Measurements from ENCODE around the gene ENTREP1. TPM values are rescaled to one million over a fixed set of nuclear protein-coding genes. Genes with fewer than 3 reads are reported as not detected.

The ENTREP1 gene
- total RNA-seq, 2 experiments from 2014 or later: 0.08 to 0.14 TPM

DNA sequence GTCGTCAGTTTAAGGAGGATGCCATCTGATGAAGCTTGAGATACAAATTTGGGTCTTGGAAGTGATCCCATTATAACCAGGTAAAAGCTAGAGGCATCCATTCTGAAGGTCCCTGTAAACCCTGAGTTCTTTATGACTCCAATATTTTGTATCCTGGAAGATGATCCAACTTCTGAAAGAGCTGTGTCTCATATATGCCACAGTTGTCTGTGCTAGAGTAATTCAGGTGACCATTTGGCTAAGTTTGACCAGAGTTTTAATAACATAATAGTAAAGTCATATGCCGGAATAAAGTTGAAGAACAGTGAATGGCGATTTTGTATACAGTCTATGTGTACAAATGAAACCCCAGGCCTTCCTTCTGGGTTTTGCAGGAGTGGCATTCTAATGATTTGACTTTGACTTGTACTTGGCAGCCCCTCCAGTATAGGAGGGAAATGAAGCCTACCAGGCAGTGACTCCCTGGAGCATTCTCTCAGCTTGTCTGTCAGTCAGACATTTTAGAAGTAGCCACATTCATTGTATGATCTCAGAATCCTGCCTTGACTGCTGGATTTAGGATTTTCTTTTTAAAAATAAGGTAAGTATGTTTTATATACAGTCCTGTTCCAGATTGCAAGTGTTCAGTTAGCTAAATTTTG is 39.6 kb downstream of the ENTREP1 start:
- no peaks in the 10 kb centered on the region for H3K36me3 ChIP-seq (ENCODE audit: insufficient read depth, low read length)
- H3K4me1 ChIP-seq (ENCODE audit: insufficient read depth, low read length): no peaks in the 10 kb centered on the region
- no peak overlapping the region for H3K4me3 ChIP-seq (ENCODE audit: low read length)
- no peaks in the 10 kb centered on the region for H3K27me3 ChIP-seq (ENCODE audit: control insufficient read depth in 1 of 2, insufficient read depth in 2 of 2, low read length in 2 of 2)
- Mint-ChIP-seq H3K27me3 (peaks cover 19% of the 10 kb centered on the region), H3K4me3 (no peak overlapping the region), H3K27ac (no peak overlapping the region), H3K9me3 (no peaks in the 10 kb centered on the region), H3K4me1 (ENCODE audit: low read depth) (no peaks in the 10 kb centered on the region), H3K36me3 (ENCODE audit: low read depth) (no peaks in the 10 kb centered on the region)
- DNase-seq (no peak), ATAC-seq (ENCODE audit: poor library complexity) (no peak)
- ChIA-PET POLR2A (no interaction called here), CTCF (interaction anchor here (0.5 kb wide), 1 partner anchor 832 kb away, joined by 3 read pairs; no protein-coding TSS in a partner anchor)
- intact Hi-C loops (cut with DNase I, micrococcal nuclease): no loop called here
- no peak overlapping the region for H3K27ac ChIP-seq (ENCODE audit: low read depth in 1 of 2, low read length in 2 of 2)
- H3K9me3 ChIP-seq (ENCODE audit: control insufficient read depth in 1 of 2, insufficient read depth in 1 of 2, low read length in 2 of 2): no peaks in the 10 kb centered on the region
- TF ChIP-seq, protein P1, sequence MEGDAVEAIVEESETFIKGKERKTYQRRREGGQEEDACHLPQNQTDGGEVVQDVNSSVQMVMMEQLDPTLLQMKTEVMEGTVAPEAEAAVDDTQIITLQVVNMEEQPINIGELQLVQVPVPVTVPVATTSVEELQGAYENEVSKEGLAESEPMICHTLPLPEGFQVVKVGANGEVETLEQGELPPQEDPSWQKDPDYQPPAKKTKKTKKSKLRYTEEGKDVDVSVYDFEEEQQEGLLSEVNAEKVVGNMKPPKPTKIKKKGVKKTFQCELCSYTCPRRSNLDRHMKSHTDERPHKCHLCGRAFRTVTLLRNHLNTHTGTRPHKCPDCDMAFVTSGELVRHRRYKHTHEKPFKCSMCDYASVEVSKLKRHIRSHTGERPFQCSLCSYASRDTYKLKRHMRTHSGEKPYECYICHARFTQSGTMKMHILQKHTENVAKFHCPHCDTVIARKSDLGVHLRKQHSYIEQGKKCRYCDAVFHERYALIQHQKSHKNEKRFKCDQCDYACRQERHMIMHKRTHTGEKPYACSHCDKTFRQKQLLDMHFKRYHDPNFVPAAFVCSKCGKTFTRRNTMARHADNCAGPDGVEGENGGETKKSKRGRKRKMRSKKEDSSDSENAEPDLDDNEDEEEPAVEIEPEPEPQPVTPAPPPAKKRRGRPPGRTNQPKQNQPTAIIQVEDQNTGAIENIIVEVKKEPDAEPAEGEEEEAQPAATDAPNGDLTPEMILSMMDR (IDR thresholded peaks at IDR 0.05): no peak

DNA sequence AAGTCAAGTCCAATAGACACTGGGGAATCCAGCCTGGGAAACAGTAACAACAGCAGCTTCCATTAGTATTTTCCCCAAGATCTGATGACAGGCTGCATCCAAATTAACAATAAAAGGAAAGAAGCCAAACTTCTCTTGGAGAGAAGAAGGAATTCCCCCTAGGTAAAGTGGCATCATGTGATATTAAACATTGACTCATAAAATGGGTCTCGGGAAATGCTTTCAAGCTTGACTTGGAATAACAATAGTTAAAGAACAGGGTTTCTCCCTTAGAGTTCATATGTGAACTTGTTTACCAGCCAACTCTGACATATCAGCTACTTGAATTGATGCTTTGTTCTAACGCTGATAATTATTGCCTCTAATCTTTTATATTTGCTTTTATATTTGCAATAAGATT is 45.4 kb downstream of the ENTREP1 start:
- ATAC-seq (ENCODE audit: poor library complexity) (no peak), DNase-seq (no peak)
- H3K4me1 Mint-ChIP-seq (ENCODE audit: low read depth): no peaks in the 10 kb centered on the region
- Histone ChIP-seq H3K9me3 (ENCODE audit: control insufficient read depth in 1 of 2, insufficient read depth in 1 of 2, low read length in 2 of 2) (no peaks in the 10 kb centered on the region), H3K27me3 (ENCODE audit: control insufficient read depth in 1 of 2, insufficient read depth in 2 of 2, low read length in 2 of 2) (peaks cover 0 to 5% of the 10 kb centered on the region in 2 experiments), H3K36me3 (ENCODE audit: insufficient read depth, low read length) (no peaks in the 10 kb centered on the region), H3K27ac (ENCODE audit: low read depth in 1 of 2, low read length in 2 of 2) (no peak overlapping the region), H3K4me3 (ENCODE audit: low read length) (no peak overlapping the region), H3K4me1 (ENCODE audit: insufficient read depth, low read length) (no peaks in the 10 kb centered on the region)
- POLR2A ChIA-PET: no interaction called here
- no peaks in the 10 kb centered on the region for H3K9me3 Mint-ChIP-seq
- CTCF ChIA-PET: no interaction called here
- TF ChIP-seq, protein P1 (IDR thresholded peaks at IDR 0.05): no peak
- intact Hi-C loops (cut with DNase I, micrococcal nuclease): no loop called here
- peaks cover 39% of the 10 kb centered on the region for H3K27me3 Mint-ChIP-seq
- no peak overlapping the region for H3K27ac Mint-ChIP-seq
- H3K4me3 Mint-ChIP-seq: no peak overlapping the region
- H3K36me3 Mint-ChIP-seq (ENCODE audit: low read depth): no peaks in the 10 kb centered on the region

DNA sequence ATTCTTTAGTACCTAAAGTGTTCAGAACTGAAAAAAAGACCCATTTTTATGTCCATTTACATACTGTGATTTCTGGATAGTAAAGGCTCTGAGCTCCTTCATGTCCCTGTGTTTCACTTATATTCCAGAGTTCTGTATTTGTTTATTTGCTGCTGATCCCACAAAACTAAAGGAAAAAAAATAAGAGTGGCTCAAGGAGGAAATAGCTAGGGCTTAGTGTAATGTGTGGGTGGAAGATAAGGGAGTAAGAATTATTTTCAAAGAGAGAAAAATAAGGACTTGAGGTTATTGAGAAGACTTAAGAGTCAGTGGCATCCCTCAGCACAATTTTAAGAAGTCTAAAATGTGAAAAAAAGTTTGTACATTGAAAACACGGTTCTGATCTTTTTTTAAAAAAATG is 46.0 kb downstream of the ENTREP1 start:
- ATAC-seq (ENCODE audit: poor library complexity) (no peak), DNase-seq (no peak)
- CTCF ChIA-PET: no interaction called here
- TF ChIP-seq, protein P1 (IDR thresholded peaks at IDR 0.05): no peak
- Mint-ChIP-seq H3K4me1 (ENCODE audit: low read depth) (no peaks in the 10 kb centered on the region), H3K9me3 (no peaks in the 10 kb centered on the region), H3K27ac (no peak overlapping the region), H3K36me3 (ENCODE audit: low read depth) (no peaks in the 10 kb centered on the region), H3K27me3 (peaks cover 41% of the 10 kb centered on the region), H3K4me3 (no peak overlapping the region)
- no peaks in the 10 kb centered on the region for H3K36me3 ChIP-seq (ENCODE audit: insufficient read depth, low read length)
- H3K4me3 ChIP-seq (ENCODE audit: low read length): no peak overlapping the region
- intact Hi-C loops (cut with DNase I, micrococcal nuclease): no loop called here
- no peaks in the 10 kb centered on the region for H3K9me3 ChIP-seq (ENCODE audit: control insufficient read depth in 1 of 2, insufficient read depth in 1 of 2, low read length in 2 of 2)
- H3K27ac ChIP-seq (ENCODE audit: low read depth in 1 of 2, low read length in 2 of 2): no peak overlapping the region
- peaks cover 0 to 5% of the 10 kb centered on the region in 2 experiments for H3K27me3 ChIP-seq (ENCODE audit: control insufficient read depth in 1 of 2, insufficient read depth in 2 of 2, low read length in 2 of 2)
- no peaks in the 10 kb centered on the region for H3K4me1 ChIP-seq (ENCODE audit: insufficient read depth, low read length)
- POLR2A ChIA-PET: no interaction called here

Measured in CD4-positive, alpha-beta T cell (primary cell).